Stimulated activated naive CD8-positive, alpha-beta T cell treated with anti-CD3 and anti-CD28 coated beads, Interleukin-15, Interleukin-2, amounts not matched to agents 100 ng/mL and 50 ng/mL, for 24 hours (primary cell): Measurements from ENCODE around the gene TGFBRAP1.

Experiments used
- H3K27ac Mint-ChIP-seq: one replicate; pipeline ENCODE4 v1.8.0; 2021; ENCODE audit warnings: mild to moderate bottlenecking, mixed read lengths
- H3K27me3 Mint-ChIP-seq: one replicate; pipeline ENCODE4 v1.8.0; 2021; ENCODE audit warnings: mixed read lengths
- H3K36me3 Mint-ChIP-seq: one replicate; pipeline ENCODE4 v1.8.0; 2021; ENCODE audit warnings: low read depth, mixed read lengths
- H3K4me1 Mint-ChIP-seq: one replicate; pipeline ENCODE4 v1.8.0; 2021; ENCODE audit warnings: low read depth, mixed read lengths
- H3K4me3 Mint-ChIP-seq: one replicate; pipeline ENCODE4 v1.8.0; 2021; ENCODE audit warnings: mild to moderate bottlenecking, mixed read lengths
- H3K9me3 Mint-ChIP-seq: one replicate; pipeline ENCODE4 v1.8.0; 2021; ENCODE audit warnings: mixed read lengths

The TGFBRAP1 gene

GRCh38 chr2:105308382-105309146 lies 21.0 kb downstream of the TGFBRAP1 start:
- H3K27ac Mint-ChIP-seq, result peak overlapping the region; percentile 40
- no peak overlapping the region for H3K4me3 Mint-ChIP-seq
- H3K9me3 Mint-ChIP-seq, result no peaks in the 10 kb centered on the region
- H3K36me3 Mint-ChIP-seq, result peaks cover 31% of the 10 kb centered on the region
- no peaks in the 10 kb centered on the region for H3K27me3 Mint-ChIP-seq
- peaks cover 20% of the 10 kb centered on the region for H3K4me1 Mint-ChIP-seq

GRCh38 chr2:105307962-105308361 lies 21.6 kb downstream of the TGFBRAP1 start:
- Mint-ChIP-seq H3K27ac (peak overlapping the region; percentile 40), H3K4me1 (peaks cover 22% of the 10 kb centered on the region), H3K9me3 (no peaks in the 10 kb centered on the region), H3K36me3 (peaks cover 32% of the 10 kb centered on the region), H3K4me3 (no peak overlapping the region), H3K27me3 (no peaks in the 10 kb centered on the region)

GRCh38 chr2:105307550-105307949 lies 22.0 kb downstream of the TGFBRAP1 start:
- H3K9me3 Mint-ChIP-seq, result no peaks in the 10 kb centered on the region
- no peak overlapping the region for H3K27ac Mint-ChIP-seq
- H3K4me1 Mint-ChIP-seq, result peaks cover 22% of the 10 kb centered on the region
- peaks cover 36% of the 10 kb centered on the region for H3K36me3 Mint-ChIP-seq
- no peaks in the 10 kb centered on the region for H3K27me3 Mint-ChIP-seq
- no peak overlapping the region for H3K4me3 Mint-ChIP-seq

- peaks cover 25% of the 10 kb centered on the region for H3K4me1 Mint-ChIP-seq
These were observed 22.4 kb downstream of the TGFBRAP1 start for GRCh38 chr2:105307146-105307545.

GRCh38 chr2:105301646-105302045 lies 27.9 kb downstream of the TGFBRAP1 start:
- no peak overlapping the region for H3K4me3 Mint-ChIP-seq
- H3K9me3 Mint-ChIP-seq, result no peaks in the 10 kb centered on the region
- H3K4me1 Mint-ChIP-seq, result peaks cover 22% of the 10 kb centered on the region
- H3K27ac Mint-ChIP-seq, result no peak overlapping the region
- peaks cover 32% of the 10 kb centered on the region for H3K36me3 Mint-ChIP-seq
- no peaks in the 10 kb centered on the region for H3K27me3 Mint-ChIP-seq

More at GRCh38 chr2:105307146-105307545, 22.4 kb downstream of the TGFBRAP1 start:
- Mint-ChIP-seq H3K36me3 (peaks cover 37% of the 10 kb centered on the region), H3K9me3 (no peaks in the 10 kb centered on the region), H3K27ac (no peak overlapping the region), H3K4me3 (no peak overlapping the region), H3K27me3 (no peaks in the 10 kb centered on the region)

GRCh38 chr2:105299290-105299689 lies 30.2 kb downstream of the TGFBRAP1 start:
- H3K36me3 Mint-ChIP-seq, result peaks cover 40% of the 10 kb centered on the region

GRCh38 chr2:105298017-105298416 lies 31.5 kb downstream of the TGFBRAP1 start:
- Mint-ChIP-seq H3K4me3 (no peak overlapping the region), H3K9me3 (no peaks in the 10 kb centered on the region), H3K4me1 (peaks cover 15% of the 10 kb centered on the region), H3K27me3 (no peaks in the 10 kb centered on the region), H3K36me3 (peaks cover 47% of the 10 kb centered on the region), H3K27ac (no peak overlapping the region)

More at GRCh38 chr2:105299290-105299689, 30.2 kb downstream of the TGFBRAP1 start:
- H3K9me3 Mint-ChIP-seq, result no peaks in the 10 kb centered on the region
- H3K27ac Mint-ChIP-seq, result no peak overlapping the region
- H3K4me1 Mint-ChIP-seq, result peaks cover 22% of the 10 kb centered on the region
- no peaks in the 10 kb centered on the region for H3K27me3 Mint-ChIP-seq
- H3K4me3 Mint-ChIP-seq, result no peak overlapping the region

GRCh38 chr2:105297216-105297615 lies 32.3 kb downstream of the TGFBRAP1 start:
- no peaks in the 10 kb centered on the region for H3K27me3 Mint-ChIP-seq
- H3K27ac Mint-ChIP-seq, result no peak overlapping the region

GRCh38 chr2:105296017-105296611 lies 33.4 kb downstream of the TGFBRAP1 start:
- H3K4me3 Mint-ChIP-seq, result no peak overlapping the region
- no peaks in the 10 kb centered on the region for H3K9me3 Mint-ChIP-seq
- no peaks in the 10 kb centered on the region for H3K4me1 Mint-ChIP-seq
- peaks cover 60% of the 10 kb centered on the region for H3K36me3 Mint-ChIP-seq
- H3K27me3 Mint-ChIP-seq, result no peaks in the 10 kb centered on the region
- H3K27ac Mint-ChIP-seq, result no peak overlapping the region

More at GRCh38 chr2:105297216-105297615, 32.3 kb downstream of the TGFBRAP1 start:
- Mint-ChIP-seq H3K4me1 (peaks cover 7% of the 10 kb centered on the region), H3K9me3 (no peaks in the 10 kb centered on the region), H3K36me3 (peaks cover 49% of the 10 kb centered on the region), H3K4me3 (no peak overlapping the region)

GRCh38 chr2:105294844-105295481 lies 34.6 kb downstream of the TGFBRAP1 start:
- no peak overlapping the region for H3K27ac Mint-ChIP-seq

GRCh38 chr2:105294046-105294445 lies 35.5 kb downstream of the TGFBRAP1 start:
- Mint-ChIP-seq H3K27me3 (no peaks in the 10 kb centered on the region), H3K27ac (no peak overlapping the region), H3K4me1 (no peaks in the 10 kb centered on the region), H3K4me3 (no peak overlapping the region), H3K9me3 (no peaks in the 10 kb centered on the region), H3K36me3 (peaks cover 71% of the 10 kb centered on the region)

More at GRCh38 chr2:105294844-105295481, 34.6 kb downstream of the TGFBRAP1 start:
- Mint-ChIP-seq H3K4me1 (no peaks in the 10 kb centered on the region), H3K36me3 (peaks cover 66% of the 10 kb centered on the region), H3K4me3 (no peak overlapping the region), H3K9me3 (no peaks in the 10 kb centered on the region), H3K27me3 (no peaks in the 10 kb centered on the region)

GRCh38 chr2:105291981-105292380 lies 37.6 kb downstream of the TGFBRAP1 start:
- no peaks in the 10 kb centered on the region for H3K9me3 Mint-ChIP-seq
- no peaks in the 10 kb centered on the region for H3K27me3 Mint-ChIP-seq
- no peak overlapping the region for H3K27ac Mint-ChIP-seq
- H3K4me3 Mint-ChIP-seq, result no peak overlapping the region
- H3K36me3 Mint-ChIP-seq, result peaks cover 69% of the 10 kb centered on the region
- no peaks in the 10 kb centered on the region for H3K4me1 Mint-ChIP-seq

GRCh38 chr2:105290981-105291660 lies 38.4 kb downstream of the TGFBRAP1 start:
- H3K4me1 Mint-ChIP-seq, result no peaks in the 10 kb centered on the region
- no peak overlapping the region for H3K4me3 Mint-ChIP-seq
- no peaks in the 10 kb centered on the region for H3K9me3 Mint-ChIP-seq
- H3K27me3 Mint-ChIP-seq, result no peaks in the 10 kb centered on the region
- peaks cover 67% of the 10 kb centered on the region for H3K36me3 Mint-ChIP-seq
- no peak overlapping the region for H3K27ac Mint-ChIP-seq

GRCh38 chr2:105288133-105288532 lies 41.4 kb downstream of the TGFBRAP1 start:
- H3K27me3 Mint-ChIP-seq, result no peaks in the 10 kb centered on the region
- no peak overlapping the region for H3K27ac Mint-ChIP-seq
- no peak overlapping the region for H3K4me3 Mint-ChIP-seq
- peaks cover 71% of the 10 kb centered on the region for H3K36me3 Mint-ChIP-seq
- H3K4me1 Mint-ChIP-seq, result no peaks in the 10 kb centered on the region
- H3K9me3 Mint-ChIP-seq, result no peaks in the 10 kb centered on the region

- H3K36me3 Mint-ChIP-seq, result peaks cover 73% of the 10 kb centered on the region
- no peak overlapping the region for H3K27ac Mint-ChIP-seq
- no peaks in the 10 kb centered on the region for H3K27me3 Mint-ChIP-seq
- H3K4me3 Mint-ChIP-seq, result no peak overlapping the region
- no peaks in the 10 kb centered on the region for H3K9me3 Mint-ChIP-seq
- H3K4me1 Mint-ChIP-seq, result no peaks in the 10 kb centered on the region
These were observed 41.8 kb downstream of the TGFBRAP1 start for GRCh38 chr2:105287692-105288091.
